IPS-15b (cell line): ENCODE measurements around the gene CRABP1.
"Not testable (repeated sequence)": the region's sequence is repeated elsewhere in the genome, so short reads cannot be mapped to it uniquely, and the experiment has no call there.

Experiments
- H3K27me3 ChIP-seq: one replicate; pipeline ENCODE4 v1.6.1; 2013; ENCODE audit warnings: low read length; ENCODE audit not compliant: control insufficient read depth, insufficient read depth
- H3K36me3 ChIP-seq: one replicate; pipeline ENCODE4 v1.6.1; 2013; ENCODE audit warnings: low read length; ENCODE audit not compliant: control insufficient read depth, insufficient read depth
- H3K4me1 ChIP-seq: one replicate; pipeline ENCODE4 v1.6.1; 2013; ENCODE audit warnings: mild to moderate bottlenecking, low read length; ENCODE audit not compliant: control insufficient read depth, insufficient read depth
- H3K4me3 ChIP-seq: one replicate; pipeline ENCODE4 v1.5.1; 2013; ENCODE audit warnings: low read depth, low read length
- H3K9ac ChIP-seq: one replicate; pipeline ENCODE4 v1.6.1; 2013; ENCODE audit warnings: low read depth, mild to moderate bottlenecking, low read length
- H3K9me3 ChIP-seq: one replicate; pipeline ENCODE4 v1.6.1; 2013; ENCODE audit warnings: mild to moderate bottlenecking, low read length; ENCODE audit not compliant: control insufficient read depth, insufficient read depth

The CRABP1 gene

GRCh38 chr15:78369161-78369560 lies 29.0 kb downstream of the CRABP1 start:
- no peaks in the 10 kb centered on the region for H3K9me3 ChIP-seq
- peaks cover 2% of the 10 kb centered on the region for H3K4me1 ChIP-seq
- no peaks in the 10 kb centered on the region for H3K36me3 ChIP-seq
- H3K4me3 ChIP-seq = no peak overlapping the region
- H3K27me3 ChIP-seq = no peaks in the 10 kb centered on the region
- H3K9ac ChIP-seq = no peak overlapping the region

- Histone ChIP-seq H3K4me3 (no peak overlapping the region), H3K4me1 (peaks cover 2% of the 10 kb centered on the region), H3K9me3 (no peaks in the 10 kb centered on the region), H3K9ac (no peak overlapping the region), H3K27me3 (no peaks in the 10 kb centered on the region), H3K36me3 (no peaks in the 10 kb centered on the region)
These were observed 29.9 kb downstream of the CRABP1 start for GRCh38 chr15:78370013-78370412.

GRCh38 chr15:78372880-78373279 lies 32.7 kb downstream of the CRABP1 start:
- peaks cover 4% of the 10 kb centered on the region for H3K4me1 ChIP-seq

GRCh38 chr15:78374436-78375393 lies 34.6 kb downstream of the CRABP1 start:
- Histone ChIP-seq H3K36me3 (no peaks in the 10 kb centered on the region), H3K4me3 (no peak overlapping the region), H3K27me3 (no peaks in the 10 kb centered on the region), H3K9me3 (no peaks in the 10 kb centered on the region), H3K9ac (no peak overlapping the region), H3K4me1 (peaks cover 4% of the 10 kb centered on the region)

More at GRCh38 chr15:78372880-78373279, 32.7 kb downstream of the CRABP1 start:
- no peaks in the 10 kb centered on the region for H3K36me3 ChIP-seq
- H3K27me3 ChIP-seq = no peaks in the 10 kb centered on the region
- H3K9ac ChIP-seq = no peak overlapping the region
- no peak overlapping the region for H3K4me3 ChIP-seq
- no peaks in the 10 kb centered on the region for H3K9me3 ChIP-seq

GRCh38 chr15:78380143-78380542 lies 40.0 kb downstream of the CRABP1 start:
- H3K4me1 ChIP-seq, H3K9me3 ChIP-seq, H3K9ac ChIP-seq, H3K4me3 ChIP-seq, H3K36me3 ChIP-seq, H3K27me3 ChIP-seq: not testable (repeated sequence)

- Histone ChIP-seq H3K9me3 (no peaks in the 10 kb centered on the region), H3K4me3 (no peak overlapping the region), H3K4me1 (peaks cover 7% of the 10 kb centered on the region), H3K9ac (no peak overlapping the region), H3K27me3 (no peaks in the 10 kb centered on the region), H3K36me3 (no peaks in the 10 kb centered on the region)
These were observed 42.1 kb downstream of the CRABP1 start for GRCh38 chr15:78382114-78382880.

GRCh38 chr15:78384651-78385050 lies 44.5 kb downstream of the CRABP1 start:
- no peaks in the 10 kb centered on the region for H3K36me3 ChIP-seq
- H3K9ac ChIP-seq = no peak overlapping the region
- H3K4me1 ChIP-seq = peaks cover 16% of the 10 kb centered on the region
- H3K9me3 ChIP-seq = no peaks in the 10 kb centered on the region
- H3K27me3 ChIP-seq = no peaks in the 10 kb centered on the region
- H3K4me3 ChIP-seq = no peak overlapping the region

- Histone ChIP-seq H3K4me1 (peaks cover 16% of the 10 kb centered on the region), H3K4me3 (no peak overlapping the region), H3K9me3 (no peaks in the 10 kb centered on the region), H3K9ac (no peak overlapping the region), H3K36me3 (no peaks in the 10 kb centered on the region), H3K27me3 (no peaks in the 10 kb centered on the region)
These were observed 47.3 kb downstream of the CRABP1 start for GRCh38 chr15:78387246-78388037.

GRCh38 chr15:78388865-78389264 lies 48.7 kb downstream of the CRABP1 start:
- H3K4me1 ChIP-seq = peaks cover 16% of the 10 kb centered on the region
- no peaks in the 10 kb centered on the region for H3K36me3 ChIP-seq
- H3K4me3 ChIP-seq = no peak overlapping the region
- H3K9me3 ChIP-seq = no peaks in the 10 kb centered on the region
- no peaks in the 10 kb centered on the region for H3K27me3 ChIP-seq
- no peak overlapping the region for H3K9ac ChIP-seq

- peaks cover 19% of the 10 kb centered on the region for H3K4me1 ChIP-seq
- no peak overlapping the region for H3K9ac ChIP-seq
- no peaks in the 10 kb centered on the region for H3K9me3 ChIP-seq
- H3K4me3 ChIP-seq = no peak overlapping the region
- H3K27me3 ChIP-seq = no peaks in the 10 kb centered on the region
- no peaks in the 10 kb centered on the region for H3K36me3 ChIP-seq
These were observed 49.2 kb downstream of the CRABP1 start for GRCh38 chr15:78389322-78389721.

GRCh38 chr15:78389738-78390137 lies 49.6 kb downstream of the CRABP1 start:
- H3K9me3 ChIP-seq = no peaks in the 10 kb centered on the region
- H3K9ac ChIP-seq = no peak overlapping the region
- no peaks in the 10 kb centered on the region for H3K36me3 ChIP-seq
- no peaks in the 10 kb centered on the region for H3K27me3 ChIP-seq
- peaks cover 23% of the 10 kb centered on the region for H3K4me1 ChIP-seq
- no peak overlapping the region for H3K4me3 ChIP-seq
